BLaER1 treated with 17β-estradiol and CSF1 and Interleukin-3, amounts not matched to agents 10 nM and 100 nM (cell line): ENCODE data around the gene ABI3BP.
"Not testable (repeated sequence)": the region's sequence is repeated elsewhere in the genome, so short reads cannot be mapped to it uniquely, and the experiment has no call there.

Source experiments
- H3K27ac ChIP-seq, 11 experiments: shearing (Covaris generic); formaldehyde crosslinking; 2 replicates each; pipeline ENCODE4 v1.8.1; 2022
- H3K27me3 ChIP-seq, 11 experiments: shearing (Covaris generic); formaldehyde crosslinking; 2 replicates each; pipeline ENCODE4 v1.8.1; 2022
- H3K36me3 ChIP-seq, 11 experiments: shearing (Covaris generic); formaldehyde crosslinking; 2 replicates each; pipeline ENCODE4 v1.8.1; 2022
- H3K4me1 ChIP-seq, 10 experiments: shearing (Covaris generic); formaldehyde crosslinking; 2 replicates each; pipeline ENCODE4 v1.8.1; 2022
- H3K4me2 ChIP-seq, 11 experiments: shearing (Covaris generic); formaldehyde crosslinking; 2 replicates each; pipeline ENCODE4 v1.8.1; 2022
- H3K4me3 ChIP-seq, 10 experiments: shearing (Covaris generic); formaldehyde crosslinking; 2 replicates each; pipeline ENCODE4 v1.8.1; 2022
- H3K9ac ChIP-seq, 11 experiments: shearing (Covaris generic); formaldehyde crosslinking; 2 replicates each; pipeline ENCODE4 v1.8.1; 2022
- H3K9me3 ChIP-seq, 11 experiments: shearing (Covaris generic); formaldehyde crosslinking; replicated peaks in 1 of 11; 2 replicates each; pipeline ENCODE4 v1.8.1; 2022
- H4K20me1 ChIP-seq, 11 experiments: shearing (Covaris generic); formaldehyde crosslinking; 2 replicates each; pipeline ENCODE4 v1.8.1; 2022
- Cebpa-rat ChIP-seq, 11 experiments: shearing (Covaris generic); IDR thresholded peaks; 2 replicates each; pipeline ENCODE4 v1.8.1; 2022

The ABI3BP gene

GRCh38 chr3:100954199-100954935 is 38.9 kb downstream of the ABI3BP start:
- H3K4me3 ChIP-seq: no peak overlapping the region
- no peaks in the 10 kb centered on the region for H4K20me1 ChIP-seq
- no peaks in the 10 kb centered on the region for H3K4me1 ChIP-seq
- no peaks in the 10 kb centered on the region for H3K36me3 ChIP-seq
- H3K9me3 ChIP-seq: peaks cover 1 to 9% (median 6%) of the 10 kb centered on the region in 11 experiments; a peak in 18 of 22 replicates
- no peak overlapping the region for H3K27ac ChIP-seq
- no peaks in the 10 kb centered on the region for H3K27me3 ChIP-seq
- TF ChIP-seq Cebpa-rat (IDR thresholded peaks at IDR 0.05): no peak
- no peak overlapping the region for H3K4me2 ChIP-seq
- H3K9ac ChIP-seq: no peak overlapping the region

GRCh38 chr3:100953103-100953502 is 40.1 kb downstream of the ABI3BP start:
- no peaks in the 10 kb centered on the region for H3K4me1 ChIP-seq
- H4K20me1 ChIP-seq: no peaks in the 10 kb centered on the region
- H3K4me3 ChIP-seq: no peak overlapping the region
- H3K4me2 ChIP-seq: no peak overlapping the region
- H3K27ac ChIP-seq: no peak overlapping the region
- TF ChIP-seq Cebpa-rat (IDR thresholded peaks at IDR 0.05): no peak
- no peaks in the 10 kb centered on the region for H3K36me3 ChIP-seq
- no peaks in the 10 kb centered on the region for H3K9me3 ChIP-seq
- H3K27me3 ChIP-seq: no peaks in the 10 kb centered on the region
- no peak overlapping the region for H3K9ac ChIP-seq

GRCh38 chr3:100947119-100947518 is 46.1 kb downstream of the ABI3BP start:
- no peaks in the 10 kb centered on the region for H4K20me1 ChIP-seq
- no peak overlapping the region for H3K27ac ChIP-seq
- no peak overlapping the region for H3K4me2 ChIP-seq
- H3K9me3 ChIP-seq: no peaks in the 10 kb centered on the region
- H3K4me1 ChIP-seq: no peaks in the 10 kb centered on the region
- H3K36me3 ChIP-seq: no peaks in the 10 kb centered on the region
- no peak for TF ChIP-seq Cebpa-rat (IDR thresholded peaks at IDR 0.05)
- H3K27me3 ChIP-seq: no peaks in the 10 kb centered on the region
- no peak overlapping the region for H3K4me3 ChIP-seq
- H3K9ac ChIP-seq: no peak overlapping the region

- H4K20me1 ChIP-seq, H3K27me3 ChIP-seq, H3K9me3 ChIP-seq, H3K4me3 ChIP-seq, H3K4me1 ChIP-seq, H3K4me2 ChIP-seq, H3K27ac ChIP-seq, H3K9ac ChIP-seq, H3K36me3 ChIP-seq: not testable (repeated sequence)
Measured at GRCh38 chr3:100946096-100946495, 47.1 kb downstream of the ABI3BP start.

GRCh38 chr3:100941451-100941850 is 51.8 kb downstream of the ABI3BP start:
- Histone ChIP-seq H3K4me1 (no peaks in the 10 kb centered on the region), H3K9me3 (no peaks in the 10 kb centered on the region), H3K27me3 (no peaks in the 10 kb centered on the region), H3K9ac (no peak overlapping the region), H3K36me3 (no peaks in the 10 kb centered on the region), H3K4me3 (no peak overlapping the region), H3K27ac (no peak overlapping the region), H4K20me1 (no peaks in the 10 kb centered on the region), H3K4me2 (no peak overlapping the region)
- TF ChIP-seq Cebpa-rat (IDR thresholded peaks at IDR 0.05): no peak

- no peaks in the 10 kb centered on the region for H3K36me3 ChIP-seq
- no peaks in the 10 kb centered on the region for H3K27me3 ChIP-seq
- H3K27ac ChIP-seq: no peak overlapping the region
- H4K20me1 ChIP-seq: no peaks in the 10 kb centered on the region
- no peak for TF ChIP-seq Cebpa-rat (IDR thresholded peaks at IDR 0.05)
- no peak overlapping the region for H3K4me2 ChIP-seq
- H3K9ac ChIP-seq: no peak overlapping the region
- no peaks in the 10 kb centered on the region for H3K4me1 ChIP-seq
- H3K4me3 ChIP-seq: no peak overlapping the region
- H3K9me3 ChIP-seq: no peaks in the 10 kb centered on the region
Measured at GRCh38 chr3:100941041-100941440, 52.2 kb downstream of the ABI3BP start.

- no peak for TF ChIP-seq Cebpa-rat (IDR thresholded peaks at IDR 0.05)
- Histone ChIP-seq H3K4me3 (no peak overlapping the region), H4K20me1 (no peaks in the 10 kb centered on the region), H3K9ac (no peak overlapping the region), H3K36me3 (no peaks in the 10 kb centered on the region), H3K4me1 (no peaks in the 10 kb centered on the region), H3K27me3 (no peaks in the 10 kb centered on the region), H3K9me3 (no peaks in the 10 kb centered on the region), H3K27ac (no peak overlapping the region), H3K4me2 (no peak overlapping the region)
Measured at GRCh38 chr3:100936931-100937330, 56.3 kb downstream of the ABI3BP start.

- Histone ChIP-seq H3K9ac (no peak overlapping the region), H4K20me1 (no peaks in the 10 kb centered on the region), H3K27me3 (no peaks in the 10 kb centered on the region), H3K9me3 (no peaks in the 10 kb centered on the region), H3K4me3 (no peak overlapping the region), H3K4me1 (no peaks in the 10 kb centered on the region), H3K36me3 (no peaks in the 10 kb centered on the region), H3K27ac (no peak overlapping the region), H3K4me2 (no peak overlapping the region)
- TF ChIP-seq Cebpa-rat (IDR thresholded peaks at IDR 0.05): no peak
Measured at GRCh38 chr3:100932491-100932890, 60.7 kb downstream of the ABI3BP start.

GRCh38 chr3:100928638-100929428 is 64.4 kb downstream of the ABI3BP start:
- no peak for TF ChIP-seq Cebpa-rat (IDR thresholded peaks at IDR 0.05)
- Histone ChIP-seq H3K9me3 (no peaks in the 10 kb centered on the region), H3K9ac (no peak overlapping the region), H3K27me3 (no peaks in the 10 kb centered on the region), H3K27ac (no peak overlapping the region), H4K20me1 (no peaks in the 10 kb centered on the region), H3K4me2 (no peak overlapping the region), H3K4me1 (no peaks in the 10 kb centered on the region), H3K36me3 (no peaks in the 10 kb centered on the region), H3K4me3 (no peak overlapping the region)

GRCh38 chr3:100927775-100928174 is 65.4 kb downstream of the ABI3BP start:
- TF ChIP-seq Cebpa-rat (IDR thresholded peaks at IDR 0.05): no peak
- no peak overlapping the region for H3K27ac ChIP-seq
- no peaks in the 10 kb centered on the region for H3K36me3 ChIP-seq
- H3K27me3 ChIP-seq: no peaks in the 10 kb centered on the region
- H3K4me1 ChIP-seq: no peaks in the 10 kb centered on the region
- H3K9me3 ChIP-seq: no peaks in the 10 kb centered on the region
- no peak overlapping the region for H3K9ac ChIP-seq
- no peak overlapping the region for H3K4me2 ChIP-seq
- H4K20me1 ChIP-seq: no peaks in the 10 kb centered on the region
- H3K4me3 ChIP-seq: no peak overlapping the region
